Measurements from ENCODE around the gene SLC2A11.
"Not testable (repeated sequence)": the region's sequence is repeated elsewhere in the genome, so short reads cannot be mapped to it uniquely, and the experiment has no call there.

Gene SLC2A11

DNA sequence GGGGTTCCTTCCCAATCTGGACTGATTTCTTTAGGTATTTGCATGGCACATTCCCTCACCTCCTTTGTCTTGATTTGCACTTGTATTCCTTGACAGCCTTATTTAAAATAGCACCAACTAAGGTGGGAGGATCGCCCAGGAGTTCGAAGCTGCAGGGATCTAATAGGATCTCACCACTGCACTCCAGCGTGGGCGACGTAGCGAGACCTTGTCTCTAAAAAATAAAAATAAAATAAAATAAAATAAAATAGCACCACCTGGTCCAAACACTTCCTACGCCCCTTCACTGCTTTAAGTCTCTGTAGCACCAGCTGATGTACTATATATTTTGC, 775 bp downstream of the SLC2A11 start:
- Histone ChIP-seq H3K14ac (ENCODE audit: low read length) (no peak overlapping the region), H2BK12ac (ENCODE audit: low read length) (no peak overlapping the region), H3K4me1 (ENCODE audit: control insufficient read depth in 2 of 2, insufficient read depth in 1 of 2, low read depth in 1 of 2, low read length in 2 of 2) (peaks cover 0 to 8% of the 10 kb centered on the region in 2 donors), H4K8ac (ENCODE audit: low read depth, low read length) (no peak overlapping the region), H2BK120ac (ENCODE audit: low read depth, low read length) (no peak overlapping the region), H3K36me3 (replicated peaks in 1 of 2; ENCODE audit: control insufficient read depth in 2 of 2, insufficient read depth in 2 of 2, low read length in 2 of 2) (peaks cover 0 to 6% of the 10 kb centered on the region in 2 donors), H3K79me1 (ENCODE audit: low read depth, low read length) (no peaks in the 10 kb centered on the region), H2BK5ac (ENCODE audit: low read length) (no peak overlapping the region), H3K9ac (ENCODE audit: low read depth, low read length, poor library complexity) (no peak overlapping the region), H2AFZ (ENCODE audit: low read length) (peak overlapping the region; percentile 89), H3K27ac (replicated peaks; ENCODE audit: low read length) (no peak overlapping the region), H3K27me3 (ENCODE audit: control insufficient read depth in 3 of 3, insufficient read depth in 3 of 3, low read depth in 1 of 3, low read length in 3 of 3) (no peaks in the 10 kb centered on the region), H3K18ac (ENCODE audit: low read length) (no peak overlapping the region), H3K23ac (ENCODE audit: low read depth, low read length, poor library complexity) (no peak overlapping the region), H3K4me2 (ENCODE audit: insufficient read depth, low read length, poor library complexity, severe bottlenecking) (peak overlapping the region; percentile 99), H4K91ac (ENCODE audit: low read depth, low read length, poor library complexity) (no peak overlapping the region), H3K9me3 (replicated peaks in 1 of 2; ENCODE audit: control insufficient read depth in 2 of 2, insufficient read depth in 1 of 2, low read depth in 1 of 2, low read length in 2 of 2) (no peaks in the 10 kb centered on the region), H3K4me3 (ENCODE audit: low read length in 2 of 2) (peak overlapping the region in 1 of 2 donors; percentile 70), H2AK5ac (ENCODE audit: low read depth, low read length) (no peak overlapping the region), H2BK15ac (ENCODE audit: low read length) (no peak overlapping the region), H3K4ac (ENCODE audit: low read length) (no peak overlapping the region)
- no peak for DNase-seq (ENCODE audit: low spot score)
- WGBS, 2 donors (ENCODE audit: extremely low coverage in 2 of 2, insufficient read length in 2 of 2, insufficient replicate concordance in 1 of 2) = no CpG with 5 or more reads among the region's 7 CpGs

- DNase-seq (ENCODE audit: low spot score) = no peak
- no peak overlapping the region for H3K18ac ChIP-seq (ENCODE audit: low read length)
- H3K23ac ChIP-seq (ENCODE audit: low read depth, low read length, poor library complexity) = no peak overlapping the region
- H2BK120ac ChIP-seq (ENCODE audit: low read depth, low read length) = no peak overlapping the region
- peaks cover 0 to 11% of the 10 kb centered on the region in 2 donors for H3K36me3 ChIP-seq (replicated peaks in 1 of 2; ENCODE audit: control insufficient read depth in 2 of 2, insufficient read depth in 2 of 2, low read length in 2 of 2)
- no peak overlapping the region for H3K14ac ChIP-seq (ENCODE audit: low read length)
- H3K4ac ChIP-seq (ENCODE audit: low read length) = no peak overlapping the region
- H3K9me3 ChIP-seq (replicated peaks in 1 of 2; ENCODE audit: control insufficient read depth in 2 of 2, insufficient read depth in 1 of 2, low read depth in 1 of 2, low read length in 2 of 2) = no peaks in the 10 kb centered on the region
- H3K4me1 ChIP-seq (ENCODE audit: control insufficient read depth in 2 of 2, insufficient read depth in 1 of 2, low read depth in 1 of 2, low read length in 2 of 2) = peaks cover 0 to 8% of the 10 kb centered on the region in 2 donors
- no peak overlapping the region for H4K91ac ChIP-seq (ENCODE audit: low read depth, low read length, poor library complexity)
- H3K9ac ChIP-seq (ENCODE audit: low read depth, low read length, poor library complexity) = no peak overlapping the region
- no peak overlapping the region for H2BK5ac ChIP-seq (ENCODE audit: low read length)
- WGBS, 2 donors (ENCODE audit: extremely low coverage in 2 of 2, insufficient read length in 2 of 2, insufficient replicate concordance in 1 of 2) = no CpG with 5 or more reads among the region's 4 CpGs
- H3K4me3 ChIP-seq (ENCODE audit: low read length in 2 of 2) = peak overlapping the region in 1 of 2 donors; percentile 70
- H2AK5ac ChIP-seq (ENCODE audit: low read depth, low read length) = no peak overlapping the region
- no peak overlapping the region for H3K4me2 ChIP-seq (ENCODE audit: insufficient read depth, low read length, poor library complexity, severe bottlenecking)
- H2BK12ac ChIP-seq (ENCODE audit: low read length) = no peak overlapping the region
- H3K79me1 ChIP-seq (ENCODE audit: low read depth, low read length) = no peaks in the 10 kb centered on the region
- H4K8ac ChIP-seq (ENCODE audit: low read depth, low read length) = no peak overlapping the region
- H3K27me3 ChIP-seq (ENCODE audit: control insufficient read depth in 3 of 3, insufficient read depth in 3 of 3, low read depth in 1 of 3, low read length in 3 of 3) = no peaks in the 10 kb centered on the region
- H3K27ac ChIP-seq (replicated peaks; ENCODE audit: low read length) = no peak overlapping the region
- H2BK15ac ChIP-seq (ENCODE audit: low read length) = no peak overlapping the region
- no peak overlapping the region for H2AFZ ChIP-seq (ENCODE audit: low read length)
Measured at GRCh38 chr22:23859201-23859600, 1.5 kb downstream of the SLC2A11 start.

DNA sequence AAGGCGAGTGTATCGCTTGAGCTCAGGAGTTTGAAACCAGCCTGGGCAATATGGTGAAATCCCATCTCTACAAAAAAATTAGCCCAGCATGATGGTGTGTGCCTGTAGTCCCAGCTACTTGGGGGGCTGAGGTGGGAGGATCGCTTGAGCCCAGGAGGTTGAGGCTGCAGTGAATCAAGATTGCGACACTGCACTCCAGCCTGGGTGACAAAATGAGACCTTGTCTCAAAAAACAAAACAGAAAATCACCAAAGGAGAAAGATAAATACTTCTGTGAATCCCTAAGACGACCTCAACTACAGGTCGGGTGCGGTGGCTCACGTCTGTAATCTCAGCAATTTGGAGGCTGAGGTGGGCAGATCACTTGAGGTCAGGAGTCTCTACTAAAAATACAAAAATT, 2.5 kb downstream of the SLC2A11 start:
- not testable (repeated sequence) for H3K4me2 ChIP-seq (ENCODE audit: insufficient read depth, low read length, poor library complexity, severe bottlenecking); H2AFZ ChIP-seq (ENCODE audit: low read length); H3K4ac ChIP-seq (ENCODE audit: low read length); H2AK5ac ChIP-seq (ENCODE audit: low read depth, low read length); H3K14ac ChIP-seq (ENCODE audit: low read length); H4K8ac ChIP-seq (ENCODE audit: low read depth, low read length); H2BK15ac ChIP-seq (ENCODE audit: low read length); H2BK12ac ChIP-seq (ENCODE audit: low read length); H2BK120ac ChIP-seq (ENCODE audit: low read depth, low read length); H3K9me3 ChIP-seq (replicated peaks in 1 of 2; ENCODE audit: control insufficient read depth in 2 of 2, insufficient read depth in 1 of 2, low read depth in 1 of 2, low read length in 2 of 2); H3K27me3 ChIP-seq (ENCODE audit: control insufficient read depth in 3 of 3, insufficient read depth in 3 of 3, low read depth in 1 of 3, low read length in 3 of 3); H3K18ac ChIP-seq (ENCODE audit: low read length); DNase-seq (ENCODE audit: low spot score); H3K4me1 ChIP-seq (ENCODE audit: control insufficient read depth in 2 of 2, insufficient read depth in 1 of 2, low read depth in 1 of 2, low read length in 2 of 2); H3K79me1 ChIP-seq (ENCODE audit: low read depth, low read length); H3K23ac ChIP-seq (ENCODE audit: low read depth, low read length, poor library complexity); H3K9ac ChIP-seq (ENCODE audit: low read depth, low read length, poor library complexity); H4K91ac ChIP-seq (ENCODE audit: low read depth, low read length, poor library complexity); H3K4me3 ChIP-seq (ENCODE audit: low read length in 2 of 2); H2BK5ac ChIP-seq (ENCODE audit: low read length); H3K27ac ChIP-seq (replicated peaks; ENCODE audit: low read length)
- WGBS, 2 donors (ENCODE audit: extremely low coverage in 2 of 2, insufficient read length in 2 of 2, insufficient replicate concordance in 1 of 2) = no CpG with 5 or more reads among the region's 8 CpGs
- peaks cover 0 to 11% of the 10 kb centered on the region in 2 donors for H3K36me3 ChIP-seq (replicated peaks in 1 of 2; ENCODE audit: control insufficient read depth in 2 of 2, insufficient read depth in 2 of 2, low read length in 2 of 2)

GRCh38 chr22:23862103-23862502, 4.4 kb downstream of the SLC2A11 start:
- Histone ChIP-seq H2BK5ac (ENCODE audit: low read length) (no peak overlapping the region), H3K27me3 (ENCODE audit: control insufficient read depth in 3 of 3, insufficient read depth in 3 of 3, low read depth in 1 of 3, low read length in 3 of 3) (no peaks in the 10 kb centered on the region), H3K79me1 (ENCODE audit: low read depth, low read length) (no peaks in the 10 kb centered on the region), H2BK120ac (ENCODE audit: low read depth, low read length) (no peak overlapping the region), H3K23ac (ENCODE audit: low read depth, low read length, poor library complexity) (no peak overlapping the region), H3K4me3 (ENCODE audit: low read length in 2 of 2) (no peak overlapping the region), H4K8ac (ENCODE audit: low read depth, low read length) (no peak overlapping the region), H3K9ac (ENCODE audit: low read depth, low read length, poor library complexity) (no peak overlapping the region), H2BK15ac (ENCODE audit: low read length) (no peak overlapping the region), H3K18ac (ENCODE audit: low read length) (no peak overlapping the region), H4K91ac (ENCODE audit: low read depth, low read length, poor library complexity) (no peak overlapping the region), H3K14ac (ENCODE audit: low read length) (no peak overlapping the region), H3K4me1 (ENCODE audit: control insufficient read depth in 2 of 2, insufficient read depth in 1 of 2, low read depth in 1 of 2, low read length in 2 of 2) (peaks cover 0 to 4% of the 10 kb centered on the region in 2 donors), H3K4ac (ENCODE audit: low read length) (no peak overlapping the region), H2AFZ (ENCODE audit: low read length) (no peak overlapping the region), H3K4me2 (ENCODE audit: insufficient read depth, low read length, poor library complexity, severe bottlenecking) (no peak overlapping the region), H3K9me3 (replicated peaks in 1 of 2; ENCODE audit: control insufficient read depth in 2 of 2, insufficient read depth in 1 of 2, low read depth in 1 of 2, low read length in 2 of 2) (no peaks in the 10 kb centered on the region), H3K36me3 (replicated peaks in 1 of 2; ENCODE audit: control insufficient read depth in 2 of 2, insufficient read depth in 2 of 2, low read length in 2 of 2) (peaks cover 0 to 24% of the 10 kb centered on the region in 2 donors), H2BK12ac (ENCODE audit: low read length) (no peak overlapping the region), H2AK5ac (ENCODE audit: low read depth, low read length) (no peak overlapping the region), H3K27ac (replicated peaks; ENCODE audit: low read length) (no peak overlapping the region)
- no CpG with 5 or more reads among the region's 3 CpGs for WGBS, 2 donors (ENCODE audit: extremely low coverage in 2 of 2, insufficient read length in 2 of 2, insufficient replicate concordance in 1 of 2)
- no peak for DNase-seq (ENCODE audit: low spot score)

Data from neuronal stem cell (in vitro differentiated cells).